Nephron (organoid): ENCODE data around the gene PIGL.

ENCODE experiments used
- H3K27ac Mint-ChIP-seq, 3 experiments: 2 replicates each; pipeline ENCODE4 v1.8.0; 2020; ENCODE audit warnings: mixed read lengths in 3 of 3, mild to moderate bottlenecking in 2 of 3, moderate library complexity in 1 of 3
- H3K27me3 Mint-ChIP-seq: 2 replicates; pipeline ENCODE4 v1.8.0; 2021; ENCODE audit warnings: low read depth, mild to moderate bottlenecking, moderate library complexity, mixed read lengths
- H3K36me3 Mint-ChIP-seq: 2 replicates; pipeline ENCODE4 v1.8.0; 2020; ENCODE audit warnings: low read depth, mixed read lengths
- H3K4me1 Mint-ChIP-seq: 2 replicates; pipeline ENCODE4 v1.8.0; 2020; ENCODE audit warnings: mixed read lengths
- H3K4me3 Mint-ChIP-seq, 3 experiments: 2 replicates each; pipeline ENCODE4 v1.8.0; 2020; ENCODE audit warnings: mild to moderate bottlenecking in 3 of 3, mixed read lengths in 3 of 3, moderate library complexity in 2 of 3
- H3K9me3 Mint-ChIP-seq: 2 replicates; pipeline ENCODE4 v1.8.0; 2020; ENCODE audit warnings: mixed read lengths
- CTCF ChIP-seq, 3 experiments: fragments of 200-600 bp; sonication (generic); IDR thresholded peaks; one replicate each; pipeline ENCODE4 v1.5.0; 2021; ENCODE audit warnings: antibody characterized with exemption in 3 of 3; ENCODE audit not compliant: unreplicated experiment in 3 of 3

PIGL gene

GRCh38 chr17:16243385-16243784 lies 26.4 kb downstream of the PIGL start:
- no peaks in the 10 kb centered on the region for H3K4me1 Mint-ChIP-seq
- H3K27ac Mint-ChIP-seq = peak overlapping the region in 2 of 3 experiments; percentile 32 to 92
- no peak for TF ChIP-seq CTCF (IDR thresholded peaks at IDR 0.05; ENCODE audit: unreplicated experiment in 3 of 3)
- peaks cover 6% of the 10 kb centered on the region for H3K36me3 Mint-ChIP-seq
- H3K27me3 Mint-ChIP-seq = no peaks in the 10 kb centered on the region
- no peaks in the 10 kb centered on the region for H3K9me3 Mint-ChIP-seq
- H3K4me3 Mint-ChIP-seq = no peak overlapping the region

DNA sequence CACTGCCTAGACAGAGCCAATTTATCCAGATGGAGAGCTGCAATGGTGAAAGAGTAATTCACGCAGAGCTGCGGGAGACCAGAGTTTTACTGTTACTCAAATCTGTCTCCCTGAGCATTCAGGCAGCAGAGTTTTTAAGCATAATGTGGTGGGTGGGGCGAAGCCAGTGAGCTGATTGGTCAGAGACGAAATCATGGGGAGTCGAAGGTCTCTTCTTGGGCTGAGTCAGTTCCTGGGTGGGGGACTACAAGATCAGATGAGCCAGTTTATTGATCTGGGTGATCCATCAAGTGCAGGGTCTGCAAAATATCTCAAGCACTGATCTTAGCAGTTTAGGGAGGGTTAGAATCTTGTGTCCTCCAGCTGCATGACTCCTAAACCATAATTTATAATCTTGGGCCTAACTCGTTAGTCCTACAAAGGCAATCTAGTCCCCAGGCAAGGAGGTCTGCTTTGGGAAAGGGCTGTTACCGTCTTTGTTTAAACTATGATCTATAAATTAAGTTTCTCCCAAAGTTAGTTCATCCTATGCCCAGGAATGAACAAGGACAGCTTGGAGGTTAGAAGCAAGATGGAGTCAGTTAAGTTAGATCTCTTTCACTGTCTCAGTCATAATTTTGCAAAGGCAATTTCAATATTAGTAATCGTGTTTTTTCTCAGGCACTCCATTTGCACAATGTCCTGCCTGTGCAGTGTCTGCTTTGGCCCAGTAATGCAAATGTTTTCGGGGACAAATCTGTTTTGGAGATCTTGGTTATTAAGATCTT lies 27.0 kb downstream of the PIGL start:
- no peaks in the 10 kb centered on the region for H3K9me3 Mint-ChIP-seq
- H3K4me1 Mint-ChIP-seq = no peaks in the 10 kb centered on the region
- peaks cover 11% of the 10 kb centered on the region for H3K36me3 Mint-ChIP-seq
- no peak for TF ChIP-seq CTCF (IDR thresholded peaks at IDR 0.05; ENCODE audit: unreplicated experiment in 3 of 3)
- H3K4me3 Mint-ChIP-seq = no peak overlapping the region
- H3K27me3 Mint-ChIP-seq = no peaks in the 10 kb centered on the region
- peak overlapping the region in 2 of 3 experiments; percentile 32 to 92 for H3K27ac Mint-ChIP-seq

DNA sequence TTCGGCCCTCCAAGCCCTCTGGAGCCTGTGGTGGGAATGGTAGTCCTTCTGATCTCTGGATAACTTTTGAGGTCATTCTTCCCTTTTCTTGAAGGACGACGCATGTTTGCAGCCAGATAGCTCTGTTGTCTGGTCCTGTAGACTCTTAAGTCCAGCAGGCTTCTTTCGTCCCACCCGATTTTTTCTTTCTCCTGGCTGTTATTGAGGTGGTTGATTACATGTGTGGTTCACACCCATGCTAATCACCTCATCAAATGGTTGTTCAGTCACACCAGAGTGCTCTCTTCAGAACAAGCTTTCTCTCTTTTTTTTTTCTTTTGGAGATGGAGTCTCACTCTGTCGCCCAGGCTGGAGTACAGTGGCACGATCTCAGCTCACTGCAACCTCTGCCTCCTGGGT lies 30.6 kb downstream of the PIGL start:
- Mint-ChIP-seq H3K4me3 (no peak overlapping the region), H3K36me3 (peaks cover 11% of the 10 kb centered on the region), H3K9me3 (no peaks in the 10 kb centered on the region), H3K27me3 (no peaks in the 10 kb centered on the region), H3K27ac (peak overlapping the region; percentile 28 to 95 (median 94)), H3K4me1 (no peaks in the 10 kb centered on the region)
- no peak for TF ChIP-seq CTCF (IDR thresholded peaks at IDR 0.05; ENCODE audit: unreplicated experiment in 3 of 3)

- H3K4me1 Mint-ChIP-seq = peaks cover 8% of the 10 kb centered on the region
Measured at GRCh38 chr17:16250635-16251034, 33.6 kb downstream of the PIGL start.

DNA sequence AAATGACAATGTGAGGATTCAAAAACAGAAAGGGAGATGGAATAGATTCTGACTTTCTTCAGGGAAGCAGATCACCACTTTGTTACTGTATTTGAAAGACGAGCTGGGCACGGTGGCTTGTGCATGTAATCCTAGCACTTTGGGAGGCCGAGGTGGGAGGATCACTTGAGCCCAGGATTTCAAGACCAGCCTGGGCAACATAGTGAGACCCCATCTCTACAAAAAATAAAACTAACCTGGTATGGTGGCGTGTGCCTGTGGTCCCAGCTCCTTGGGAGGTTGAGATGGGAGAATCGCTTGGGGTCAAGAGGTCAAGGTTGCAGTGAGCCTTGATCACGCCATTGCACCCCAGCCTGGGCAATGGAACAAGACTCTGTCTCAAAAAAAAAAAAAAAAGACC lies 34.0 kb downstream of the PIGL start:
- Mint-ChIP-seq H3K4me3 (no peak overlapping the region), H3K9me3 (no peaks in the 10 kb centered on the region), H3K27ac (peak overlapping the region in 1 of 3 experiments; percentile 28), H3K4me1 (peaks cover 12% of the 10 kb centered on the region), H3K27me3 (no peaks in the 10 kb centered on the region), H3K36me3 (peaks cover 19% of the 10 kb centered on the region)
- TF ChIP-seq CTCF (IDR thresholded peaks at IDR 0.05; ENCODE audit: unreplicated experiment in 3 of 3) = no peak

More at GRCh38 chr17:16250635-16251034, 33.6 kb downstream of the PIGL start:
- Mint-ChIP-seq H3K4me3 (no peak overlapping the region), H3K36me3 (peaks cover 16% of the 10 kb centered on the region), H3K27ac (peak overlapping the region in 1 of 3 experiments; percentile 28), H3K27me3 (no peaks in the 10 kb centered on the region), H3K9me3 (no peaks in the 10 kb centered on the region)
- no peak for TF ChIP-seq CTCF (IDR thresholded peaks at IDR 0.05; ENCODE audit: unreplicated experiment in 3 of 3)

DNA sequence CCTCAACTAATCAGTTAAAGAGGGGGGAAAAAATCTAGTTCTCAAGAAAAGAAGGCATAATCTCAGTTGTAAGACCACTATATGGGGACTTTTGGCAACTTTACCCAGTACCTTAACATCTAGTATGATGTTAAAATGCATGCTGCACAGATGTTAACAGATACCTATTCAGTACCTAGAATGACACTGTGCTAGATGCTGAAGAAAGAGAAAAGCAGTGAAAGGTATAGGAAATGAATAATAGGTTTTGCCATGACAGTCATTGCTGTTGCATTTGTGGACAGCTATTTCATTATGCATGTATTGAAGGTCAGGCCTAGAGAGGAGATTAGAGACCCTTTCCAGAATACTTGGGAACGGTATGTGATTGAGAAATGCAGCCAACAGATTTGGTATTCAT lies 34.5 kb downstream of the PIGL start:
- Mint-ChIP-seq H3K27me3 (no peaks in the 10 kb centered on the region), H3K4me1 (peaks cover 13% of the 10 kb centered on the region), H3K27ac (peak overlapping the region in 1 of 3 experiments; percentile 57), H3K4me3 (no peak overlapping the region), H3K9me3 (no peaks in the 10 kb centered on the region), H3K36me3 (peaks cover 19% of the 10 kb centered on the region)
- no peak for TF ChIP-seq CTCF (IDR thresholded peaks at IDR 0.05; ENCODE audit: unreplicated experiment in 3 of 3)
